ENCODE data around the gene ARAP1.

ARAP1 gene

GRCh38 chr11:72776844-72777754 lies 24.9 kb upstream of the ARAP1 start:
- DNase-seq (ENCODE audit: low read depth, low spot score): no peak

GRCh38 chr11:72776117-72776843 lies 24.1 kb upstream of the ARAP1 start:
- no peak for TF ChIP-seq CTCF (IDR thresholded peaks at IDR 0.05; ENCODE audit: insufficient read depth, low read length, missing control alignments)
- DNase-seq (ENCODE audit: low read depth, low spot score): no peak
- H3K4me3 ChIP-seq (ENCODE audit: low read depth, low read length): no peak overlapping the region
- CTCF ChIA-PET: interaction anchor here (0.9 to 2.2 kb wide), 3 partner anchors 9 to 51 kb away, joined by 3 to 10 read pairs (median 3); no protein-coding TSS in a partner anchor
- POLR2A ChIA-PET: interaction anchor here (0.6 kb wide), 1 partner anchor 33 kb away, joined by 3 read pairs; no protein-coding TSS in a partner anchor

More at GRCh38 chr11:72776844-72777754, 24.9 kb upstream of the ARAP1 start:
- CTCF ChIA-PET: interaction anchor here (1.5 to 2.2 kb wide), 2 partner anchors 15 to 53 kb away, joined by 3 to 10 read pairs; no protein-coding TSS in a partner anchor
- no peak overlapping the region for H3K4me3 ChIP-seq (ENCODE audit: low read depth, low read length)
- POLR2A ChIA-PET: no interaction called here
- no peak for TF ChIP-seq CTCF (IDR thresholded peaks at IDR 0.05; ENCODE audit: insufficient read depth, low read length, missing control alignments)

GRCh38 chr11:72775288-72776110 lies 23.3 kb upstream of the ARAP1 start:
- POLR2A ChIA-PET: interaction anchor here (0.6 kb wide), 1 partner anchor 34 kb away, joined by 3 read pairs; no protein-coding TSS in a partner anchor
- DNase-seq (ENCODE audit: low read depth, low spot score): no peak
- no peak for TF ChIP-seq CTCF (IDR thresholded peaks at IDR 0.05; ENCODE audit: insufficient read depth, low read length, missing control alignments)

GRCh38 chr11:72774499-72774898 lies 22.3 kb upstream of the ARAP1 start:
- no peak for TF ChIP-seq CTCF (IDR thresholded peaks at IDR 0.05; ENCODE audit: insufficient read depth, low read length, missing control alignments)
- DNase-seq (ENCODE audit: low read depth, low spot score): no peak
- ChIA-PET POLR2A (no interaction called here), CTCF (interaction anchor here (5.9 kb wide), 1 partner anchor 19 kb away, joined by 27 read pairs; the partner anchor contains the start of gene STARD10)
- H3K4me3 ChIP-seq (ENCODE audit: low read depth, low read length): no peak overlapping the region

More at GRCh38 chr11:72775288-72776110, 23.3 kb upstream of the ARAP1 start:
- no peak overlapping the region for H3K4me3 ChIP-seq (ENCODE audit: low read depth, low read length)
- CTCF ChIA-PET: interaction anchor here (0.9 to 5.9 kb wide), 4 partner anchors 8 to 50 kb away, joined by 3 to 27 read pairs (median 6); partner anchors contain the start of gene STARD10

GRCh38 chr11:72773696-72774095 lies 21.5 kb upstream of the ARAP1 start:
- no peak overlapping the region for H3K4me3 ChIP-seq (ENCODE audit: low read depth, low read length)
- ChIA-PET CTCF (interaction anchor here (0.9 to 5.9 kb wide), 8 partner anchors 8 to 50 kb away, joined by 3 to 27 read pairs (median 4); partner anchors contain the start of gene STARD10), POLR2A (no interaction called here)
- TF ChIP-seq CTCF (IDR thresholded peaks at IDR 0.05; ENCODE audit: insufficient read depth, low read length, missing control alignments): no peak
- no peak for DNase-seq (ENCODE audit: low read depth, low spot score)

All from AG04449 (cell line).